SU-DHL-6 (cell line): ENCODE results near the gene GRIK3.

Source experiments
- H2AFZ ChIP-seq: fragments of 200-600 bp; sonication (generic); 2 replicates; pipeline ENCODE4 v1.6.1; 2014; ENCODE audit warnings: low read depth, mild to moderate bottlenecking, moderate library complexity, mixed read lengths, antibody characterized with exemption, low read length; ENCODE audit not compliant: severe bottlenecking
- H3F3A ChIP-seq: fragments of 200-600 bp; shearing (Covaris generic); 2 replicates; pipeline ENCODE4 v1.6.0; 2016; ENCODE audit warnings: antibody characterized with exemption, mild to moderate bottlenecking; ENCODE audit not compliant: insufficient read depth
- H3K27ac ChIP-seq: fragments of 200-600 bp; sonication (generic); 2 replicates; pipeline ENCODE4 v1.5.1; 2016; ENCODE audit warnings: low read depth, mild to moderate bottlenecking, low read length, moderate library complexity, mixed read lengths
- H3K27me3 ChIP-seq: fragments of 200-600 bp; sonication (generic), shearing (Covaris generic); 2 replicates; pipeline ENCODE4 v1.6.0; 2014; ENCODE audit warnings: mild to moderate bottlenecking, low read length
- H3K36me3 ChIP-seq: fragments of 200-600 bp; sonication (generic); 2 replicates; pipeline ENCODE4 v1.6.1; 2014; ENCODE audit warnings: mild to moderate bottlenecking, low read length, mixed read lengths
- H3K4me2 ChIP-seq: fragments of 300-600, 200-600 bp; shearing (Covaris generic), sonication (generic); 2 replicates; pipeline ENCODE4 v1.6.0; 2014; ENCODE audit warnings: low read length, low read depth, mild to moderate bottlenecking; ENCODE audit not compliant: poor library complexity, severe bottlenecking
- H3K4me3 ChIP-seq: fragments of 200-600 bp; sonication (generic); 2 replicates; pipeline ENCODE4 v1.5.1; 2014; ENCODE audit warnings: antibody characterized with exemption, low read length, mild to moderate bottlenecking, mixed read lengths; ENCODE audit not compliant: insufficient read depth, poor library complexity, severe bottlenecking
- H3K79me2 ChIP-seq: fragments of 200-600 bp; sonication (generic); 2 replicates; pipeline ENCODE4 v1.6.1; 2014; ENCODE audit warnings: mild to moderate bottlenecking, low read length, moderate library complexity; ENCODE audit not compliant: insufficient read depth
- H3K9ac ChIP-seq: fragments of 200-600 bp; sonication (generic); 2 replicates; pipeline ENCODE4 v1.7.0; 2014; ENCODE audit warnings: mild to moderate bottlenecking, low read length
- H3K9me2 ChIP-seq: fragments of 200-600 bp; sonication (generic); replicated peaks from 2 replicates; pipeline ENCODE4 v1.6.1; 2014; ENCODE audit warnings: low read length; ENCODE audit not compliant: insufficient read depth
- H3K9me3 ChIP-seq: fragments of 200-600 bp; sonication (generic); 2 replicates; pipeline ENCODE4 v1.6.1; 2014; ENCODE audit warnings: low read length, mixed read lengths; ENCODE audit not compliant: insufficient read depth
- H4K20me1 ChIP-seq: fragments of 200-600 bp; sonication (generic); 2 replicates; pipeline ENCODE4 v1.6.1; 2014; ENCODE audit warnings: low read depth, mild to moderate bottlenecking, antibody characterized with exemption, low read length, moderate library complexity, mixed read lengths
- EZH2phosphoT487 ChIP-seq: fragments of 200-600 bp; sonication (generic), shearing (Covaris generic); conservative IDR thresholded peaks from 2 replicates; pipeline ENCODE4 v1.6.1; 2018; ENCODE audit warnings: mild to moderate bottlenecking, antibody characterized with exemption, low read length, moderate library complexity, mixed read lengths
- TF ChIP-seq, protein P1 (sequence below): fragments of 200-600 bp; sonication (generic); IDR thresholded peaks from one replicate; pipeline ENCODE4 v1.5.1; 2017; ENCODE audit warnings: antibody characterized with exemption, mild to moderate bottlenecking, low read length, moderate library complexity; ENCODE audit not compliant: insufficient read depth, poor library complexity, severe bottlenecking

Gene GRIK3

DNA sequence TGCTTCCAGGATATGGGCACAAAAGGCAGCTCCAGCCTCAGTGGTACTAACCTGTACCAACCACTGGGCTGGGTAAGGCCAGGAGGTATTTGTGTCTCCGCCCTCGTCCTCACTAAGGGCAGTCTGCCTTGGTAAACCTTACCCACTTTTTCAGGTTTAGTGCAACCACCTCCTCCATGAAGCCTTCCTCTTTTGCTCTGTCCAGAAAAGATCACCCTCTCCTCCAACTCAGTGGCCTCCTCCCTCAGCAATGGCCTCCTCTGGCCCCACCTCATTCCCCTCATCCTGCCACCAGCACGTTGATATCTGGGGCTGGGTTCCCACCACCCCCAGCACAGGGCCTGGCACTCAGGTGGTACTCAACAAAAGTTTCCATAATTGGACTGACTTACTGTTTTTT is 161.5 kb downstream of the GRIK3 start:
- H3K9me2 ChIP-seq, result no peaks in the 10 kb centered on the region
- no peaks in the 10 kb centered on the region for H3K79me2 ChIP-seq
- H3K4me2 ChIP-seq, result no peak overlapping the region
- H3K36me3 ChIP-seq, result no peaks in the 10 kb centered on the region
- no peak for TF ChIP-seq EZH2phosphoT487
- TF ChIP-seq, protein P1, sequence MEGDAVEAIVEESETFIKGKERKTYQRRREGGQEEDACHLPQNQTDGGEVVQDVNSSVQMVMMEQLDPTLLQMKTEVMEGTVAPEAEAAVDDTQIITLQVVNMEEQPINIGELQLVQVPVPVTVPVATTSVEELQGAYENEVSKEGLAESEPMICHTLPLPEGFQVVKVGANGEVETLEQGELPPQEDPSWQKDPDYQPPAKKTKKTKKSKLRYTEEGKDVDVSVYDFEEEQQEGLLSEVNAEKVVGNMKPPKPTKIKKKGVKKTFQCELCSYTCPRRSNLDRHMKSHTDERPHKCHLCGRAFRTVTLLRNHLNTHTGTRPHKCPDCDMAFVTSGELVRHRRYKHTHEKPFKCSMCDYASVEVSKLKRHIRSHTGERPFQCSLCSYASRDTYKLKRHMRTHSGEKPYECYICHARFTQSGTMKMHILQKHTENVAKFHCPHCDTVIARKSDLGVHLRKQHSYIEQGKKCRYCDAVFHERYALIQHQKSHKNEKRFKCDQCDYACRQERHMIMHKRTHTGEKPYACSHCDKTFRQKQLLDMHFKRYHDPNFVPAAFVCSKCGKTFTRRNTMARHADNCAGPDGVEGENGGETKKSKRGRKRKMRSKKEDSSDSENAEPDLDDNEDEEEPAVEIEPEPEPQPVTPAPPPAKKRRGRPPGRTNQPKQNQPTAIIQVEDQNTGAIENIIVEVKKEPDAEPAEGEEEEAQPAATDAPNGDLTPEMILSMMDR, result no peak
- H4K20me1 ChIP-seq, result no peaks in the 10 kb centered on the region
- H3K27me3 ChIP-seq, result no peaks in the 10 kb centered on the region
- H2AFZ ChIP-seq, result no peak overlapping the region
- H3K4me3 ChIP-seq, result no peak overlapping the region
- H3K27ac ChIP-seq, result no peak overlapping the region
- H3K9ac ChIP-seq, result no peak overlapping the region
- no peaks in the 10 kb centered on the region for H3F3A ChIP-seq
- no peaks in the 10 kb centered on the region for H3K9me3 ChIP-seq

- Histone ChIP-seq H3F3A (no peaks in the 10 kb centered on the region), H3K27ac (no peak overlapping the region), H3K27me3 (no peaks in the 10 kb centered on the region), H3K36me3 (no peaks in the 10 kb centered on the region), H4K20me1 (no peaks in the 10 kb centered on the region), H3K79me2 (no peaks in the 10 kb centered on the region), H3K4me2 (no peak overlapping the region), H3K4me3 (no peak overlapping the region), H3K9ac (no peak overlapping the region), H3K9me3 (no peaks in the 10 kb centered on the region), H2AFZ (no peak overlapping the region), H3K9me2 (no peaks in the 10 kb centered on the region)
- TF ChIP-seq, protein P1, result no peak
- no peak for TF ChIP-seq EZH2phosphoT487
These were observed 162.1 kb downstream of the GRIK3 start for GRCh38 chr1:36872126-36872754.

- H3K9ac ChIP-seq, result no peak overlapping the region
- H3K4me2 ChIP-seq, result no peak overlapping the region
- no peak overlapping the region for H3K4me3 ChIP-seq
- no peaks in the 10 kb centered on the region for H3K79me2 ChIP-seq
- H3K36me3 ChIP-seq, result no peaks in the 10 kb centered on the region
- no peaks in the 10 kb centered on the region for H3F3A ChIP-seq
- no peak overlapping the region for H3K27ac ChIP-seq
- no peaks in the 10 kb centered on the region for H3K9me3 ChIP-seq
- no peak overlapping the region for H2AFZ ChIP-seq
- H3K27me3 ChIP-seq, result no peaks in the 10 kb centered on the region
- TF ChIP-seq EZH2phosphoT487, result no peak
- TF ChIP-seq, protein P1, result no peak
- H3K9me2 ChIP-seq, result no peaks in the 10 kb centered on the region
- H4K20me1 ChIP-seq, result no peaks in the 10 kb centered on the region
These were observed 163.0 kb downstream of the GRIK3 start for GRCh38 chr1:36871146-36871971.
